ENCODE data around the gene TAPT1.
"Not testable (repeated sequence)": the region's sequence is repeated elsewhere in the genome, so short reads cannot be mapped to it uniquely, and the experiment has no call there.

The TAPT1 gene, protein sequence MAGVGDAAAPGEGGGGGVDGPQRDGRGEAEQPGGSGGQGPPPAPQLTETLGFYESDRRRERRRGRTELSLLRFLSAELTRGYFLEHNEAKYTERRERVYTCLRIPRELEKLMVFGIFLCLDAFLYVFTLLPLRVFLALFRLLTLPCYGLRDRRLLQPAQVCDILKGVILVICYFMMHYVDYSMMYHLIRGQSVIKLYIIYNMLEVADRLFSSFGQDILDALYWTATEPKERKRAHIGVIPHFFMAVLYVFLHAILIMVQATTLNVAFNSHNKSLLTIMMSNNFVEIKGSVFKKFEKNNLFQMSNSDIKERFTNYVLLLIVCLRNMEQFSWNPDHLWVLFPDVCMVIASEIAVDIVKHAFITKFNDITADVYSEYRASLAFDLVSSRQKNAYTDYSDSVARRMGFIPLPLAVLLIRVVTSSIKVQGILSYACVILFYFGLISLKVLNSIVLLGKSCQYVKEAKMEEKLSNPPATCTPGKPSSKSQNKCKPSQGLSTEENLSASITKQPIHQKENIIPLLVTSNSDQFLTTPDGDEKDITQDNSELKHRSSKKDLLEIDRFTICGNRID

GRCh38 chr4:16225863-16226815 lies at the start of gene TAPT1:
TSS of gene TAPT1 (minus strand) at chr4:16226471. CDS start at chr4:16226457, 14 bp downstream.
- DNase-seq = peak; percentile 62

DNA sequence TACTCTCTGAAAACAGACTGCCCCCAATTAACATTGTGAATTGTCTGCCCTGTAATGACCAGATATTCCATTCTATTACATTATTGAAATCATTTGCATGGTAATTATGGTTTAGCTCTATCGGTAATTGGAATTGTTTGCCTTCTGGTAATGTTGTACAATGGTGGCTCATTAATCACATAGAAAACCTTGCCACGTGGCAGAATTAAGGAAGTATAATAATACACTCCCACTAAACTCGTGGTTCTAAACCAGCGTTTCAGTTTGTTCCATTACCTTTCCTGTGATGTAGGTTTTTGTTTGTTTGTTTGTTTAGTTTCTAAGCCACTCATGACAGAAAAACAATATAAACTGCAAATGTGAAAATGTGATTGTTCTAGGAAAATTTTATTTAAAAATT lies 45.1 kb upstream of the TAPT1 start:
- no peak for DNase-seq

GRCh38 chr4:16270454-16271328 lies 44.4 kb upstream of the TAPT1 start:
- DNase-seq = no peak

DNA sequence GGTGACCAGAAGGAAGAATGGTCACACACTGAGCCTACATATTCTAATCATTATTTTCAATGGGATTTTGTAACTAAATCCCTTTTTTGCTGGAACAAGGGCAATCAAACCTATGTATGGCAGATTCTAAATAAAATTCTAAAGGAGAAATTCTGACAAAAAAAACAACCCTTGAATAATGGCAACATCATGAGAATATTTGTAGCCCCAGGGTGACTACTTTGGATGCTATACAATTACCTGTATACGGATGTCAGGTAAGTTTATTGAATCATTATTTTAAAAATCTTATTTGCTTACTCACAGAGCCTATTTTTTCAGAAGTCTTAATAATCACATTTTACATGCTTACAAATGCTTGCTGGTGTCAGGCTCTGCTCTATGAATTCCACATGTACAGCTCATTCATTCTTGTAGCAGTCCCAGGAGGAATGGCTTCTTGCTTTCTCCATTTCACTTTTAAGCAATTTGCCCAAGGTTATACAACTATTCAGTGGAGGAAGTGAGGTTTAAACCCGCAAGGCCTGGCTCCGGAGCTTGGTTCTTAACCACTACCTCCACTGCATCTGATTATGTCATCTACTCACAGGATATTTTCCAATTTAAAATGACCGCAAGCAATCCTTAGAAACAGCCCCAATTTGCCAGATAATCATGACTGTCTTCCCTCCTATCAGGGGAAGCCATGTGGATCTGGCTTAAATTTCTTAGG lies 43.6 kb upstream of the TAPT1 start:
- not testable (repeated sequence) for DNase-seq

DNA sequence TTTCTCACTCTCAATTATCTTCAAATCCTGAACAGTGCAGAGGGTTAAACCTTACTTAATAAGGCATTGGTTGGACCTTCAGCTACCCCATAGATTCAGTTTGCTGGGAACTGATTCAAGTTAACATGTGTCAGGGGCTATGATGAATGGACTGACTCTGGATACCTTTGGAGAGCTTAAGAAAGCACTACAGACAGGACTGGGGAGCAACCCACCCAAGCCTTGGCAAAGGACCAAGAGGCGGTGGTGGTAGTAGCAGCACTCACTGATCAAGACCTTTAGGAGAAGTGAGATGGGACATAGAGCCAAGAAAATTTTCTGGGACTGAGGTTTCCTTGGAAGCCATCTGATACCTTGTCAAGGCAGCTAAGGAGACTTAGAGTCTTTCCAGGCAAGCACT lies 43.0 kb upstream of the TAPT1 start:
- no peak for DNase-seq

GRCh38 chr4:16268290-16268689 lies 42.0 kb upstream of the TAPT1 start:
- no peak for DNase-seq

GRCh38 chr4:16267639-16268038 lies 41.4 kb upstream of the TAPT1 start:
- no peak for DNase-seq

GRCh38 chr4:16265820-16266219 lies 39.5 kb upstream of the TAPT1 start:
- no peak for DNase-seq

GRCh38 chr4:16264798-16265197 lies 38.5 kb upstream of the TAPT1 start:
- DNase-seq = no peak

- no peak for DNase-seq
Observed at GRCh38 chr4:16263056-16263455, 36.8 kb upstream of the TAPT1 start.

DNA sequence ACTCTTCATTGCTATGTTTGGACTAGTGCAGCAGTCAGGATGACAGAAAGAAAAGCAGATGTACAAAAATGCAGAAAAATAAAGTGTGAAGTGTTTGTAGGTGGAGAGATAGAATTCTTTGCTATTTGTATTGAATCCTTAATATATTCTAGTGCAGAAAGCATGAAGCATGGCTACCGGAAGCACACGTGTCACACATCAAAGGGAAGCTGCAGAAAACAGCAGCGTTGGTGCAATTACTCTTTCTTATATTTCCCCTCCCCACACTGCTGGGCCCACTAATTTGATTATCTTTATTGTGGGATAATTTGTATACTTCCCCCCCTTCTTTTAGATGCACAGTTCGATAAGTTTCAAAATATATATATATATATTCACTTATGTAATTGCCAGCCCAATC lies 35.9 kb upstream of the TAPT1 start:
- DNase-seq = no peak

DNA sequence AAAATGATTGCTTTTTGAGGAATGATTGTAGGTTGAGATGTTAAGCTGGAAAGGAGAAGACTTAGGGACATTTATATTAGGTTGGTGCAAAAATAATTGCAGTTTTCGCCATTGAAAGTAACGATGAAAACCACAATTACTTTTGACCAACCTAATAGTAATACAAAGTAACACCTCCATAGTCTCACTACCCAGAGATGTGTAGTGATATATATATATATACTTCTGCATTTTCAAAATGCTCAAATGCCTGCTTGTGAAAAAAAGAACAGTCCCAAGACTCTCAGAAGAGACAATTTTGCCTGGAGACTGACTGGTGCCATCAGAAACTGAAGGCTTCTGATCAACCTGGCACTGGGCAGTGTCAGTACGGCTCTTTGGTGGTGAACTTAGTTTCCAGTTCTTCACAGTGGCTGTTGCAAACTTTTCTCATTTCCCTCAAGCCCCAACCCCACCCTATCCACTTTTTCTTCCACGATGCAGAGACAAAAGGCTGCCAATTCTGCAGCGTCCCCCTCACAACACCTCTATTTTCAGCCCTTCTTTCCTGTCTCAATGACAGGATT lies 35.1 kb upstream of the TAPT1 start:
- DNase-seq = no peak

DNA sequence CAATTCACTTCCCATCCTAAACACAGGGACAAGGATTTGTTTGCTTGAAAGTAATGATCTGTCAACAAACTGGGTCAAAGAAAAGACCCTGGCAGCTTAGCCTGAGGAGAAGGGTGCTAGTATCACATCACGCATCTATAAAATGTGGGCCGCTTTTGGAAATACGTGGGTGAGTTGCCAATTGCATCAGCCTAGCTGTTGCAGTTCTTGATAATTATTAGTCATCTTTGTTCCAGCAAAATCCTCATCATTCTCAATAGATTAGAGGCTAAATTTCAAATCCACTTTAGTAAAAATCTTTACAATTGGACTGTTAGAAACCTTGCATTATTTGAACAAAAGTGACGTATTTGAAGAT lies 33.6 kb upstream of the TAPT1 start:
- DNase-seq = no peak

GRCh38 chr4:16259241-16259888 lies 33.1 kb upstream of the TAPT1 start:
- no peak for DNase-seq

DNA sequence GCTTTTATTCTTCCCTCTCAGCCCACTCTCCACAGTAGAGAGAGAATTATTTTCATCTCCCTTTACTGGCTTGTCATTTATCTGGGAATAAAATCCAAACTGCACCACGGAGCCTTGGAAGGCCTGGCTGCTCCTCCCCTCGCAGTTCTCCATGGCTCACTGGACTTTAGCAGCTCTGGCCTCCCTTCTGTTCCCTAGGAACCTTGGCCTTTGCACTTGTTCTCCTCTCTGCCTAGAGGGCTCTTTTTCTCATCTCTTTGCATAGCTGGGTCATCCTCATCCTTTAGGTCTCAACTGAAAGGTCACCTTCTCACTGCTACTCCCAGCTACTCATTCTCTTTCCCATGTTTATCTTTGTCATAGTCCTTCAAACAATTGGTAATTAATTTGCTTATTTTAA lies 31.3 kb upstream of the TAPT1 start:
- no peak for DNase-seq

DNA sequence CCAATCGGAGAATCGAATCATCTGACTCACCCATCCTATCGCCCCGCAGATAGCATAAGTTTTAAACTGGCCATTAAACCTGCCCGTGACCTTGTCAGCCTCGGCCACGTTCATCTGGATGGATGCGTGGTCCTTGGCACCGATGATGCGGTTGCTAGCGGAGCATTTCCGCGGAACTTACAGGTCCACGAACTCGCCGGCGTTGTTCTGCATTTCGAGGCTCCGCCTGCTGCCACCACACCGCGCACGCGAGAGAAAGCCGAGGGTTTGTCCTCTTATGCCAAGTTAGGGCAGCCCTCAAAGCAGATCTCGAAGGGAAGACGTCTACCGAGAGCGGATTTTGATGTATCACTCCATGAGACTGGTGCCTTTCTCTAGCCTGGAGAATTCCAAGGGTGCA lies 30.1 kb upstream of the TAPT1 start:
- no peak for DNase-seq

DNA sequence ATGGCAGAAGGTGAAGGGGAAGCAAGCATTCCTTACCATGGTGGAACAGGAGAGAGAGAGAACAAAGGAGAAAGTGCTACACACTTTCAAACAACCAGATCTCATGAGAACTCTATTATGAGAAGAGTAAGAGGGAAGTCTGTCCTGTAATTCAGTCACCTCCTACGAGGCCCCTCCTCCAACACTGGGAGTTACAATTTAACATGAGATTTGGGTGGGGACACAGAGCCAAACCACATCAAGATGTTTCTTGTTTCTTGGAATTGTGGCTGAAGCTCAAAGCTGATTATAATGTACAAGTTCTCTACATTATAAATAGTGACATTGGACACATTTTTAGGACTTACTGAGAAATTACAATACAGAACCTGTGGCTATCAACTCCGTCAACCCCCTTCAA lies 29.5 kb upstream of the TAPT1 start:
- DNase-seq = no peak

DNA sequence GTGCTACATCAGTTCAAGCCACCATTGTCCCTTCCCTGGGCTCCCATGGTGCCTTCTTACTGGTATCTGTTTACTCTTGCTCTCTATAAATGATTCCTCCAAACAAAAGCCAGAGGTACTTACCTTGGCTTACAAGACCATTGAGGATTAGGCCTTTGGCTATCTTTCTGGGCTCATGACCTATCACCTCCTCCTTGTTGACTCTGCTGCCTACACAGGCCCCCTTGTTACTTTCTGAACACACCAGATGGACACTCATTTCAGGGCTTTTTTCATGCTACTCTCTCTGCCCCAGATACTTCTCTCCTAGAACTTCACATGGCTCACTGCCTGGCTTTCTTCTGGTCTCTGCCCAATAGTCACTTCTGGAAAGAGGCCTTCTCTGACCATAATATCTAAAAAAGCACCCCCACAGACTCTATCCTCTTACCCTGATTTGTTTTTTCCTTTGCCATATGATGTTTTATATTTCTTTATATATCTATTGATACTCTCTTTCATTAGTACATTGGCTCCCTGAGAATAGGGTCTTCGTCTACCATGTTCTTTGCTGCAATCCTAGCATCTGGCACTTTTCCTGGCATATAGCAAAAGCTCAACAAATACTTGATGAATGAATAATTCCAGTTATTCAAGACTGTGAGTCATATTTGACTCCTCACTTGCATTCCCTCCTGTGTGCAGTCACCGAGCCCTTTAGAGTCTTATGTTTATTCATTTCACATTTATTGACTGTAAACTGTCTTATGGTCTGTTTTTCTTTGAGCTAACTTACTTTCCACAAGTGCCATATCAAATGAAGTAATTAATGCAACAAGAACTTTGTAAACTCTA lies 27.1 kb upstream of the TAPT1 start:
- DNase-seq = no peak

- DNase-seq = no peak
Observed at GRCh38 chr4:16250661-16251365, 24.5 kb upstream of the TAPT1 start.

Data from NCI-H1092 (cell line).